Activated B cell treated with CpG ODN at 0.5 μM for 24 hours (primary cell): ENCODE measurements around the gene BARX2. TPM values are rescaled to one million over a fixed set of nuclear protein-coding genes. Genes with fewer than 3 reads are reported as not detected.

Experiments used
- ATAC-seq: fragments of 200-7000 bp; cut with Tn5 transposase; one replicate; pipeline ENCODE4 v1.10.0; 2021; ENCODE audit warnings: low read depth, mild to moderate bottlenecking, moderate library complexity
- CTCF ChIA-PET: fragments of 350-600 bp; sonication (Branson Sonifier 250); formaldehyde crosslinking; loops from one replicate; lab custom pipeline; 2021; ENCODE audit warnings: antibody characterized with exemption; lab: Charles Lee
- POLR2A ChIA-PET: fragments of 350-600 bp; sonication (Branson Sonifier 250); formaldehyde crosslinking; loops from one replicate; lab custom pipeline; 2021; ENCODE audit warnings: antibody characterized with exemption; lab: Charles Lee
- DNase-seq: peaks from one replicate; pipeline ENCODE4 v3.0.0; 2022
- H3K27ac Mint-ChIP-seq: one replicate; pipeline ENCODE4 v1.8.0; 2020; ENCODE audit warnings: mixed read lengths
- H3K27me3 Mint-ChIP-seq: one replicate; pipeline ENCODE4 v1.8.0; 2021; ENCODE audit warnings: mixed read lengths
- H3K36me3 Mint-ChIP-seq: one replicate; pipeline ENCODE4 v1.8.0; 2021; ENCODE audit warnings: low read depth, mixed read lengths
- H3K4me1 Mint-ChIP-seq: one replicate; pipeline ENCODE4 v1.8.0; 2021; ENCODE audit warnings: mixed read lengths
- H3K4me3 Mint-ChIP-seq: one replicate; pipeline ENCODE4 v1.8.0; 2020; ENCODE audit warnings: mild to moderate bottlenecking, mixed read lengths
- H3K9me3 Mint-ChIP-seq: one replicate; pipeline ENCODE4 v1.8.0; 2020; ENCODE audit warnings: mixed read lengths
- CTCF ChIP-seq: fragments of 200-600 bp; IDR thresholded peaks from one replicate; pipeline ENCODE4 v1.8.0; 2022; ENCODE audit warnings: antibody characterized with exemption, mild to moderate bottlenecking
- intact Hi-C: fragments of 100-400 bp; cut with micrococcal nuclease; formaldehyde crosslinking; loops from one replicate; pipeline ENCODE4 v1.15.1; 2024
- total RNA-seq: library from RNA; stranded (reverse); gene quantifications from 2 replicates; pipeline ENCODE4 v1.2.3, GENCODE V29; 2022

Gene BARX2
- total RNA-seq, 1 donor from 2014 or later, result not detected

GRCh38 chr11:129458278-129458677, 82.6 kb downstream of the BARX2 start:
- Mint-ChIP-seq H3K9me3 (peaks cover 6% of the 10 kb centered on the region), H3K36me3 (no peaks in the 10 kb centered on the region), H3K4me1 (no peaks in the 10 kb centered on the region), H3K27me3 (no peaks in the 10 kb centered on the region), H3K27ac (no peak overlapping the region), H3K4me3 (no peak overlapping the region)
- no peak for TF ChIP-seq CTCF
- intact Hi-C loops, result no loop called here
- CTCF ChIA-PET, result no interaction called here
- POLR2A ChIA-PET, result no interaction called here
- ATAC-seq (no peak), DNase-seq (no peak)

DNA sequence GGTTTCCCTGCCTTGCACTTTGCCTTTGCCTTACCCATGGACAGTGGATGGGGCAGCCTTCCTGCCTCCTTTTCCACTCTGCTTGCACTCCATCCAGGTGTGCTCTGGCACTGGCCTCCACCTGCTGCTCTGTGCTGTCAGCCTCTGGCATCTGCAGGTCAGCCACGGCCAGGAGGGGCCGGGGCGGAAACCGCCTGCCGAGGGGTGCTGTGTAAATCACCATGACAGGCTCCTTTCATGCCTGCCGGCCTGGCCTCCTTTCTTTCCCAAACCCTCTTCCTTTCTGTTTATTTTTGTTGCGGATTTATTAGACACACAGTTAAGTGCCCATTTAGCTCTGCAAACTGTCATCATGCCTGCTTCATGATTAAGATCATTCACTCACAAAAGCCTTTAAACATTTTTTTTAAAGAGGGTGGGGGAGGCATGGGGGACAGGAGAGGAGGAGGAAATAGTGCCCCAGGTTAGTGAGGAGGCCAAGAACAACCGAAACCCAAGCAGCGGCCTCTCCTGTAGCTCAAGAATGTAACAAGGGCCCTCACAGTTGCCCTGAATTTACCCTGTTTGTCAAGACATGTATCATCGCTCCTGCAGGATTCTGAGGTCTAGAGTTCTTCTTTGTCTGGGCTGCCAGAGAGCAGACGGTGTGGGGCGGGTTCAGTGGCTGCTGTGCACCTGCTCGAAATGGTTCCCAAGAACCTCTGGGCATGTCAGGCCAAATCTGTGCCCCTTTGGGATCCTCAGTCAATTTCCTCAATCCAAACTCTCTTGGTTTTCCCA, 83.3 kb downstream of the BARX2 start:
- Mint-ChIP-seq H3K9me3 (peaks cover 6% of the 10 kb centered on the region), H3K27me3 (no peaks in the 10 kb centered on the region), H3K36me3 (no peaks in the 10 kb centered on the region), H3K27ac (no peak overlapping the region), H3K4me3 (no peak overlapping the region), H3K4me1 (no peaks in the 10 kb centered on the region)
- intact Hi-C loops, result no loop called here
- TF ChIP-seq CTCF, result no peak
- ATAC-seq (no peak), DNase-seq (no peak)
- ChIA-PET CTCF (no interaction called here), POLR2A (no interaction called here)

- Mint-ChIP-seq H3K4me3 (no peak overlapping the region), H3K27me3 (peaks cover 3% of the 10 kb centered on the region), H3K27ac (no peak overlapping the region), H3K4me1 (no peaks in the 10 kb centered on the region), H3K36me3 (no peaks in the 10 kb centered on the region), H3K9me3 (peaks cover 6% of the 10 kb centered on the region)
- intact Hi-C loops, result no loop called here
- POLR2A ChIA-PET, result no interaction called here
- no peak for ATAC-seq
- no peak for TF ChIP-seq CTCF
- CTCF ChIA-PET, result no interaction called here
- DNase-seq, result no peak
Measured at GRCh38 chr11:129460714-129461113, 85.1 kb downstream of the BARX2 start.

DNA sequence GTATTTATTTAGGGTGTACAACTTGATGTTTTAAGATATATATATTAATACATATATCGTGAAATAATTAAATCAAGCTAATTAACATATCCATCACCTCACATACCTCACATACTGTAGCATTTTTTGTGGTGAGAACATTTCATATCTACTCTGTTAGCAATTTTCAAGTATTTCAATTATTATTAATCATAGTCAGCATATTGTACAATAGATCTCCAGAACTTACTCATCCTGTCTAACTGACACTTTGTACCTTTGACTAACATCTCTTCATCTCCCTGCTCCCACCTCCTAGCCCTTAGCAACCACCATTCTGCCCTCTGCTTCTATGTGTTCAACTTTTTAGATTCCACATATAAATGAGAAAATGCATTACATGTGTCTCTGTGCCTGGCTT, 108.4 kb downstream of the BARX2 start:
- no peaks in the 10 kb centered on the region for H3K4me1 Mint-ChIP-seq
- no peak overlapping the region for H3K27ac Mint-ChIP-seq
- POLR2A ChIA-PET, result no interaction called here
- ATAC-seq (no peak), DNase-seq (no peak)
- no peak overlapping the region for H3K4me3 Mint-ChIP-seq
- TF ChIP-seq CTCF, result no peak
- H3K9me3 Mint-ChIP-seq, result no peaks in the 10 kb centered on the region
- CTCF ChIA-PET, result no interaction called here
- intact Hi-C loops, result no loop called here
- no peaks in the 10 kb centered on the region for H3K36me3 Mint-ChIP-seq
- no peaks in the 10 kb centered on the region for H3K27me3 Mint-ChIP-seq

DNA sequence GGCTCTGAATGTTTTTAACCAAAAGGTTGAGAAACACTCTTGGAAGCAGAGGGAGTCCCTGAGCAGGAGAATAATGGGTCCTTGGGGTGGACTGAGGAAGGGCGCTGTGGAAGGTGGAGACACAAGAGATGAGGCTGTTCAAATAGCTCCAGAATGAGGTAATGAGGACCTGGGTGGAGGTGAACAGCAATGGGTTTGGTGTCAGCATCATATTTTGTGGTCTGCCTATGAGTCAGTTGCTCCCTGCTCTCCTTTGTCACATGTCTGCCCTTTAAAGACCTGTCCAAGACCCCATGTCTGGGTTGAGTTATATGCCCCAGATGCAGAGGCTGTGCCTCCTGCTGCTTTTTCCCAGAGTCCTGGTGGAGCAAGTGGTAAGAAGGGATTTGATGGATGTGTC, 113.6 kb downstream of the BARX2 start:
- Mint-ChIP-seq H3K27ac (no peak overlapping the region), H3K4me1 (no peaks in the 10 kb centered on the region), H3K36me3 (no peaks in the 10 kb centered on the region), H3K4me3 (no peak overlapping the region), H3K9me3 (no peaks in the 10 kb centered on the region), H3K27me3 (peaks cover 2% of the 10 kb centered on the region)
- no peak for ATAC-seq
- CTCF ChIA-PET, result no interaction called here
- intact Hi-C loops, result no loop called here
- TF ChIP-seq CTCF, result no peak
- DNase-seq, result no peak
- POLR2A ChIA-PET, result no interaction called here
